Measurements from ENCODE around the gene C17orf75.

- TF ChIP-seq POLR2A (IDR thresholded peaks at IDR 0.05; ENCODE audit: borderline replicate concordance, extremely low read depth, insufficient read depth, insufficient read length) (no peak), CTCF (IDR thresholded peaks at IDR 0.05 in 2 of 3, conservative IDR thresholded peaks at IDR 0.05 in 1 of 3; ENCODE audit: borderline replicate concordance in 1 of 3, insufficient read depth in 1 of 3, low read depth in 2 of 3, low read length in 2 of 3) (no peak), POLR2AphosphoS5 (IDR thresholded peaks at IDR 0.05; ENCODE audit: low read depth, low read length) (no peak), ATF3 (IDR thresholded peaks at IDR 0.05) (no peak)
These were observed 23.9 kb downstream of the C17orf75 start for GRCh38 chr17:32318071-32318470.

All from HCT116 (cell line).